Brain pericyte (primary cell): ENCODE measurements around the gene EPB41L2.
"Not testable (repeated sequence)": the region's sequence is repeated elsewhere in the genome, so short reads cannot be mapped to it uniquely, and the experiment has no call there.

Source experiments
- DNase-seq: peaks from one replicate; pipeline ENCODE4 v3.0.0-alpha.2; 2012; ENCODE audit warnings: low read depth, low spot score

EPB41L2 gene

GRCh38 chr6:130946076-130946475 is 117.0 kb downstream of the EPB41L2 start:
- no peak for DNase-seq

- DNase-seq: no peak
These were observed 117.6 kb downstream of the EPB41L2 start for GRCh38 chr6:130945401-130945919.

GRCh38 chr6:130944486-130944885 is 118.6 kb downstream of the EPB41L2 start:
- no peak for DNase-seq

- DNase-seq: no peak
These were observed 119.3 kb downstream of the EPB41L2 start for GRCh38 chr6:130943738-130944137.

GRCh38 chr6:130942752-130943151 is 120.3 kb downstream of the EPB41L2 start:
- DNase-seq: not testable (repeated sequence)

GRCh38 chr6:130937942-130938604 is 125.0 kb downstream of the EPB41L2 start:
- no peak for DNase-seq

- DNase-seq: no peak
These were observed 126.1 kb downstream of the EPB41L2 start for GRCh38 chr6:130936933-130937332.

GRCh38 chr6:130935978-130936377 is 127.1 kb downstream of the EPB41L2 start:
- DNase-seq: no peak

- no peak for DNase-seq
These were observed 128.0 kb downstream of the EPB41L2 start for GRCh38 chr6:130934848-130935585.

GRCh38 chr6:130933712-130934200 is 129.3 kb downstream of the EPB41L2 start:
- DNase-seq: no peak

GRCh38 chr6:130932921-130933320 is 130.1 kb downstream of the EPB41L2 start:
- no peak for DNase-seq

GRCh38 chr6:130932438-130932837 is 130.6 kb downstream of the EPB41L2 start:
- no peak for DNase-seq

GRCh38 chr6:130931683-130932082 is 131.4 kb downstream of the EPB41L2 start:
- DNase-seq: no peak

- no peak for DNase-seq
These were observed 133.9 kb downstream of the EPB41L2 start for GRCh38 chr6:130929036-130929678.

GRCh38 chr6:130928158-130928912 is 134.7 kb downstream of the EPB41L2 start:
- no peak for DNase-seq

GRCh38 chr6:130927305-130927704 is 135.7 kb downstream of the EPB41L2 start:
- DNase-seq: no peak

GRCh38 chr6:130923350-130923749 is 139.7 kb downstream of the EPB41L2 start:
- no peak for DNase-seq

- no peak for DNase-seq
These were observed 140.1 kb downstream of the EPB41L2 start for GRCh38 chr6:130922922-130923321.

- DNase-seq: no peak
These were observed 142.1 kb downstream of the EPB41L2 start for GRCh38 chr6:130920969-130921368.

- no peak for DNase-seq
These were observed 144.9 kb downstream of the EPB41L2 start for GRCh38 chr6:130918171-130918570.

GRCh38 chr6:130915606-130916005 is 147.4 kb downstream of the EPB41L2 start:
- DNase-seq: not testable (repeated sequence)

- no peak for DNase-seq
These were observed 149.9 kb downstream of the EPB41L2 start for GRCh38 chr6:130913120-130913519.
